Adipocyte (in vitro differentiated cells): ENCODE results near the gene FERMT2.

Source experiments
- DNase-seq: peaks from one replicate; pipeline ENCODE4 v3.0.0-alpha.2; 2015; ENCODE audit warnings: low read depth
- H3K27me3 ChIP-seq: replicated peaks from 2 replicates; pipeline ENCODE4 v1.7.0; 2013; ENCODE audit warnings: mild to moderate bottlenecking, low read length, moderate library complexity; ENCODE audit not compliant: control insufficient read depth, insufficient read depth
- H3K36me3 ChIP-seq: 2 replicates; pipeline ENCODE4 v1.7.0; 2013; ENCODE audit warnings: low read length, mild to moderate bottlenecking, moderate library complexity; ENCODE audit not compliant: control insufficient read depth, insufficient read depth, severe bottlenecking
- H3K4me1 ChIP-seq: 2 replicates; pipeline ENCODE4 v1.7.0; 2013; ENCODE audit warnings: mild to moderate bottlenecking, low read length, moderate library complexity; ENCODE audit not compliant: control insufficient read depth, insufficient read depth
- H3K4me3 ChIP-seq: 2 replicates; pipeline ENCODE4 v1.7.0; 2013; ENCODE audit warnings: mild to moderate bottlenecking, low read length, moderate library complexity
- H3K9ac ChIP-seq: 2 replicates; pipeline ENCODE4 v1.7.0; 2013; ENCODE audit warnings: mild to moderate bottlenecking, low read length, moderate library complexity
- H3K9me3 ChIP-seq: 2 replicates; pipeline ENCODE4 v1.7.0; 2013; ENCODE audit warnings: mild to moderate bottlenecking, low read length, moderate library complexity; ENCODE audit not compliant: control insufficient read depth

The FERMT2 gene

GRCh38 chr14:52862632-52863333, 88.1 kb downstream of the FERMT2 start:
- H3K4me3 ChIP-seq = peak overlapping the region; percentile 70
- H3K27me3 ChIP-seq = no peaks in the 10 kb centered on the region
- H3K9me3 ChIP-seq = no peaks in the 10 kb centered on the region
- H3K4me1 ChIP-seq = peaks cover 24% of the 10 kb centered on the region
- H3K36me3 ChIP-seq = peaks cover 90% of the 10 kb centered on the region
- H3K9ac ChIP-seq = peak overlapping the region; percentile 76
- peak; percentile 91 for DNase-seq

- Histone ChIP-seq H3K36me3 (peaks cover 91% of the 10 kb centered on the region), H3K4me1 (peaks cover 18% of the 10 kb centered on the region), H3K9me3 (no peaks in the 10 kb centered on the region)
These were observed 89.4 kb downstream of the FERMT2 start for GRCh38 chr14:52861403-52861802.

GRCh38 chr14:52860910-52861309, 89.9 kb downstream of the FERMT2 start:
- no peak overlapping the region for H3K4me3 ChIP-seq
- H3K4me1 ChIP-seq = peaks cover 18% of the 10 kb centered on the region
- no peaks in the 10 kb centered on the region for H3K27me3 ChIP-seq
- DNase-seq = no peak
- peaks cover 91% of the 10 kb centered on the region for H3K36me3 ChIP-seq
- no peaks in the 10 kb centered on the region for H3K9me3 ChIP-seq
- peak overlapping the region; percentile 8 for H3K9ac ChIP-seq

More at GRCh38 chr14:52861403-52861802, 89.4 kb downstream of the FERMT2 start:
- no peak overlapping the region for H3K4me3 ChIP-seq
- no peaks in the 10 kb centered on the region for H3K27me3 ChIP-seq
- DNase-seq = peak; percentile 35
- H3K9ac ChIP-seq = peak overlapping the region; percentile 8

- Histone ChIP-seq H3K27me3 (no peaks in the 10 kb centered on the region), H3K9ac (no peak overlapping the region), H3K36me3 (peaks cover 87% of the 10 kb centered on the region), H3K9me3 (no peaks in the 10 kb centered on the region), H3K4me3 (no peak overlapping the region), H3K4me1 (peaks cover 18% of the 10 kb centered on the region)
- no peak for DNase-seq
These were observed 90.6 kb downstream of the FERMT2 start for GRCh38 chr14:52860209-52860608.

- Histone ChIP-seq H3K9ac (no peak overlapping the region), H3K4me3 (no peak overlapping the region), H3K36me3 (peaks cover 61% of the 10 kb centered on the region), H3K9me3 (no peaks in the 10 kb centered on the region), H3K27me3 (no peaks in the 10 kb centered on the region), H3K4me1 (peaks cover 11% of the 10 kb centered on the region)
- no peak for DNase-seq
These were observed 94.7 kb downstream of the FERMT2 start for GRCh38 chr14:52856139-52856538.

- Histone ChIP-seq H3K9ac (no peak overlapping the region), H3K9me3 (no peaks in the 10 kb centered on the region), H3K36me3 (peaks cover 35% of the 10 kb centered on the region), H3K4me1 (peaks cover 11% of the 10 kb centered on the region), H3K4me3 (no peak overlapping the region), H3K27me3 (no peaks in the 10 kb centered on the region)
- DNase-seq = no peak
These were observed 97.4 kb downstream of the FERMT2 start for GRCh38 chr14:52853522-52853854.

GRCh38 chr14:52852810-52853521, 97.9 kb downstream of the FERMT2 start:
- no peak overlapping the region for H3K4me3 ChIP-seq
- no peaks in the 10 kb centered on the region for H3K9me3 ChIP-seq
- no peak overlapping the region for H3K9ac ChIP-seq
- peaks cover 11% of the 10 kb centered on the region for H3K4me1 ChIP-seq
- DNase-seq = no peak
- peaks cover 30% of the 10 kb centered on the region for H3K36me3 ChIP-seq
- H3K27me3 ChIP-seq = no peaks in the 10 kb centered on the region

- H3K27me3 ChIP-seq = no peaks in the 10 kb centered on the region
- peaks cover 8% of the 10 kb centered on the region for H3K36me3 ChIP-seq
- H3K9me3 ChIP-seq = no peaks in the 10 kb centered on the region
- DNase-seq = no peak
- H3K9ac ChIP-seq = no peak overlapping the region
- no peak overlapping the region for H3K4me3 ChIP-seq
- H3K4me1 ChIP-seq = peaks cover 16% of the 10 kb centered on the region
These were observed 100.4 kb downstream of the FERMT2 start for GRCh38 chr14:52850451-52850909.

GRCh38 chr14:52848626-52849025, 102.2 kb downstream of the FERMT2 start:
- peaks cover 25% of the 10 kb centered on the region for H3K4me1 ChIP-seq
- H3K36me3 ChIP-seq = no peaks in the 10 kb centered on the region
- no peak overlapping the region for H3K9ac ChIP-seq
- no peaks in the 10 kb centered on the region for H3K9me3 ChIP-seq
- H3K27me3 ChIP-seq = no peaks in the 10 kb centered on the region
- H3K4me3 ChIP-seq = no peak overlapping the region
- no peak for DNase-seq

- no peaks in the 10 kb centered on the region for H3K36me3 ChIP-seq
- H3K27me3 ChIP-seq = no peaks in the 10 kb centered on the region
- H3K4me3 ChIP-seq = no peak overlapping the region
- no peak for DNase-seq
- no peak overlapping the region for H3K9ac ChIP-seq
- peaks cover 16% of the 10 kb centered on the region for H3K4me1 ChIP-seq
- H3K9me3 ChIP-seq = no peaks in the 10 kb centered on the region
These were observed 104.3 kb downstream of the FERMT2 start for GRCh38 chr14:52846591-52846990.

- no peaks in the 10 kb centered on the region for H3K9me3 ChIP-seq
- no peaks in the 10 kb centered on the region for H3K36me3 ChIP-seq
- H3K4me1 ChIP-seq = peaks cover 28% of the 10 kb centered on the region
- H3K4me3 ChIP-seq = peak overlapping the region; percentile 45
- H3K9ac ChIP-seq = peak overlapping the region; percentile 72
- H3K27me3 ChIP-seq = no peaks in the 10 kb centered on the region
- DNase-seq = no peak
These were observed 105.8 kb downstream of the FERMT2 start for GRCh38 chr14:52845081-52845480.
